IMR-90 (cell line): ENCODE results near the gene CES3. TPM values are rescaled to one million over a fixed set of nuclear protein-coding genes. Genes with fewer than 3 reads are reported as not detected.

Experiments used
- ATAC-seq: fragments of 200-7000 bp; cut with Tn5 transposase; 2 replicates; pipeline ENCODE4 v1.9.1; 2020; ENCODE audit warnings: low read depth, mild to moderate bottlenecking, moderate library complexity
- BruUV-seq: library from RNA; stranded (reverse); fragments of 400-500 nt; replicated peaks from 2 replicates; lab custom pipeline; 2021; lab: Mats Ljungman, UMichigan
- CTCF ChIA-PET: fragments of 300-600 bp; formaldehyde crosslinking; extraction: SDS; loops from one replicate; lab custom pipeline; 2021; ENCODE audit warnings: antibody characterized with exemption; lab: Yijun Ruan, JAX
- POLR2A ChIA-PET: fragments of 300-600 bp; sonication (Branson Sonifier 250); formaldehyde crosslinking; loops from one replicate; lab custom pipeline; 2022; ENCODE audit warnings: antibody characterized with exemption; ENCODE audit not compliant: unreplicated experiment; lab: Charles Lee
- DNase-seq: peaks from one replicate; pipeline ENCODE4 v3.0.0; 2013
- H2AFZ ChIP-seq: replicated peaks from 2 replicates; pipeline ENCODE3; 2013; ENCODE audit warnings: low read length, mild to moderate bottlenecking; ENCODE audit not compliant: poor library complexity
- H2AK5ac ChIP-seq: 2 replicates; pipeline ENCODE4 v1.6.1; 2013; ENCODE audit warnings: low read depth, low read length, inconsistent platforms
- H2AK9ac ChIP-seq: replicated peaks from 2 replicates; pipeline ENCODE3; 2013; ENCODE audit warnings: mild to moderate bottlenecking, low read depth, low read length, moderate library complexity; ENCODE audit not compliant: poor library complexity
- H2BK120ac ChIP-seq: 2 replicates; pipeline ENCODE4 v1.6.1; 2013; ENCODE audit warnings: low read depth, low read length, inconsistent platforms
- H2BK15ac ChIP-seq: 3 replicates; pipeline ENCODE4 v1.6.1; 2013; ENCODE audit warnings: low read depth, low read length, inconsistent platforms
- H2BK20ac ChIP-seq: 2 replicates; pipeline ENCODE4 v1.6.1; 2013; ENCODE audit warnings: low read depth, mild to moderate bottlenecking, inconsistent platforms, low read length, moderate library complexity
- H2BK5ac ChIP-seq: 2 replicates; pipeline ENCODE4 v1.6.1; 2013; ENCODE audit warnings: mild to moderate bottlenecking, low read depth, low read length, inconsistent platforms; ENCODE audit not compliant: poor library complexity, severe bottlenecking
- H3K14ac ChIP-seq: replicated peaks from 2 replicates; pipeline ENCODE4 v1.6.1; 2013; ENCODE audit warnings: low read depth, low read length, inconsistent platforms
- H3K18ac ChIP-seq: 2 replicates; pipeline ENCODE4 v1.6.1; 2013; ENCODE audit warnings: low read depth, low read length, control low read depth
- H3K23ac ChIP-seq: 2 replicates; pipeline ENCODE4 v1.6.1; 2013; ENCODE audit warnings: low read depth, low read length, inconsistent platforms
- H3K27ac ChIP-seq: 2 replicates; pipeline ENCODE4 v1.5.1; 2013; ENCODE audit warnings: mild to moderate bottlenecking, control low read depth, low read length; ENCODE audit not compliant: insufficient read depth
- H3K27me3 ChIP-seq: 2 replicates; pipeline ENCODE4 v1.6.1; 2013; ENCODE audit warnings: low read length; ENCODE audit not compliant: control insufficient read depth, insufficient read depth
- H3K36me3 ChIP-seq: 2 replicates; pipeline ENCODE4 v1.6.1; 2013; ENCODE audit warnings: low read length, mixed read lengths; ENCODE audit not compliant: control insufficient read depth, insufficient read depth
- H3K4ac ChIP-seq: 2 replicates; pipeline ENCODE4 v1.6.1; 2013; ENCODE audit warnings: low read depth, low read length, inconsistent platforms
- H3K4me1 ChIP-seq: 2 replicates; pipeline ENCODE4 v1.6.1; 2013; ENCODE audit warnings: low read length, mixed read lengths; ENCODE audit not compliant: control insufficient read depth, insufficient read depth
- H3K4me2 ChIP-seq: 2 replicates; pipeline ENCODE4 v1.6.1; 2013; ENCODE audit warnings: low read depth, mild to moderate bottlenecking, control low read depth, low read length, moderate library complexity
- H3K4me3 ChIP-seq: 2 replicates; pipeline ENCODE4 v1.5.1; 2013; ENCODE audit warnings: low read depth, mild to moderate bottlenecking, control low read depth, low read length, moderate library complexity; ENCODE audit not compliant: insufficient read depth
- H3K56ac ChIP-seq: 2 replicates; pipeline ENCODE4 v1.6.1; 2013; ENCODE audit warnings: low read length, inconsistent platforms; ENCODE audit not compliant: insufficient read depth; ENCODE audit errors: extremely low read depth
- H3K79me1 ChIP-seq, 2 experiments: 2 replicates each; pipeline ENCODE4 v1.6.1; 2013; ENCODE audit warnings: low read length in 2 of 2, inconsistent platforms in 1 of 2, low read depth in 1 of 2
- H3K9ac ChIP-seq: 2 replicates; pipeline ENCODE4 v1.6.1; 2013; ENCODE audit warnings: low read depth, low read length, control low read depth
- H3K9me1 ChIP-seq: 2 replicates; pipeline ENCODE4 v1.6.1; 2013; ENCODE audit warnings: low read length, inconsistent platforms; ENCODE audit not compliant: insufficient read depth
- H3K9me3 ChIP-seq: 2 replicates; pipeline ENCODE4 v1.6.1; 2013; ENCODE audit warnings: low read length; ENCODE audit not compliant: control insufficient read depth, insufficient read depth
- H4K20me1 ChIP-seq: 2 replicates; pipeline ENCODE4 v1.6.1; 2013; ENCODE audit warnings: low read length, inconsistent platforms; ENCODE audit not compliant: insufficient read depth
- H4K5ac ChIP-seq: 2 replicates; pipeline ENCODE4 v1.6.1; 2013; ENCODE audit warnings: mild to moderate bottlenecking, low read depth, low read length, control low read depth
- H4K8ac ChIP-seq, 2 experiments: 2 replicates each; pipeline ENCODE4 v1.6.1; 2013; ENCODE audit warnings: low read depth in 2 of 2, low read length in 2 of 2, control low read depth in 1 of 2, inconsistent platforms in 1 of 2
- H4K91ac ChIP-seq: 2 replicates; pipeline ENCODE4 v1.6.1; 2013; ENCODE audit warnings: low read depth, low read length, inconsistent platforms; ENCODE audit not compliant: insufficient read depth
- FOS ChIP-seq: fragments of 150-350 bp; IDR thresholded peaks from 2 replicates; pipeline ENCODE4 v1.6.1; 2016; ENCODE audit warnings: low read depth, low read length
- MAFK ChIP-seq: IDR thresholded peaks from 2 replicates; pipeline ENCODE4 v1.6.1; 2012; ENCODE audit warnings: low read depth, low read length, improper control_type of control experiment
- MAZ ChIP-seq: IDR thresholded peaks from 2 replicates; pipeline ENCODE4 v1.6.1; 2012; ENCODE audit warnings: low read depth, mild to moderate bottlenecking, low read length, improper control_type of control experiment, moderate library complexity, borderline replicate concordance
- SMC3 ChIP-seq: fragments of 150-350 bp; IDR thresholded peaks from 2 replicates; pipeline ENCODE4 v1.6.1; 2016; ENCODE audit warnings: low read depth, mild to moderate bottlenecking, antibody characterized with exemption, low read length, moderate library complexity
- WGBS, 2 experiments: methylation state at CpG; one replicate each; pipeline versions ENCODE4 v1.1.5 to v1.1.7; 2013; ENCODE audit warnings: missing lambda C conversion rate in 2 of 2; ENCODE audit not compliant: insufficient read length in 1 of 2; ENCODE audit errors: extremely low coverage in 2 of 2; 5-methylcytosine and 5-hydroxymethylcytosine counted together
- dilution Hi-C: fragments of 300-500 bp; cut with HindIII; formaldehyde crosslinking; loops from one replicate; pipeline ENCODE4 v1.14.3; 2018; ENCODE audit warnings: low sequenced_read_pairs; ENCODE audit not compliant: unreplicated experiment
- in situ Hi-C: fragments of 300-500 bp; cut with MboI; formaldehyde crosslinking; loops from 3 replicates; pipeline ENCODE4 v1.14.3; 2019; ENCODE audit warnings: low sequenced_read_pairs, inconsistent platforms, mixed read lengths
- intact Hi-C: fragments of 100-400 bp; cut with micrococcal nuclease; formaldehyde crosslinking; loops from 2 replicates; pipeline ENCODE4 v1.10.0; 2022
- polyA plus RNA-seq, 3 experiments: library from polyadenylated mRNA; depleted of rRNA; stranded (reverse); fragments of >200 nt; gene quantifications; 2 replicates each; pipeline ENCODE4 v1.2.3, GENCODE V29; 2012; ENCODE audit warnings: low replicate concordance in 1 of 3
- total RNA-seq: library from RNA; depleted of rRNA; stranded (reverse); fragments of >200 nt; gene quantifications from 2 replicates; pipeline ENCODE4 v1.2.3, GENCODE V29; 2012
- TF ChIP-seq, protein P1 (sequence below): fragments of 150-350 bp; IDR thresholded peaks from 2 replicates; pipeline ENCODE4 v1.6.1; 2016; ENCODE audit warnings: low read depth, mild to moderate bottlenecking, low read length, moderate library complexity, borderline replicate concordance

CES3 gene
- total and polyA plus RNA-seq, 2 of the 4 experiments (the other 2 are of a cell fraction) = 0.03 TPM; not detected in 1

DNA sequence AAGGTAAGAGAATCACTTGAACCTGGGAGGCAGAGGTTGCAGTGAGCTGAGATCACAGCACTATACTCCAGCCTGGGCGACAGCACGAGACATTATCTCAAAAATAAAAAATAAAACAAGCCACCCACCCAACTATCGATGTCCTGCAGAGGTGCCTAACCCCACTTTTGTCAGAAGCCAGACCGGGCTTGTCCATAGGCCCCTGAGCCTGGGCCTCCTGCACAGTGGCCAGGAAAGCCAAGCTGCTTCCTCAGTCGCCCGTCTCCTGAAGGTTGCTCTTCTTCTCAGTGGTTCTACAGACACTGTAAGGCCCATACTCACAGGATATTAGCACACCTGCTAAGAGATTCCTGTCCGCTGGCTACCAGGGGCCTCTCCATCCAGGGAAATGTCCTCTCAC is 14.5 kb upstream of the CES3 start:
- no peak overlapping the region for H2AK9ac ChIP-seq
- DNase-seq (no peak), ATAC-seq (no peak)
- H3K56ac ChIP-seq = no peak overlapping the region
- BruUV-seq = no TSS peak
- 87% methylated on average over 6 of the region's 7 CpGs; no CpG with 5 or more reads in 1 of the 2 experiments for WGBS, 2 experiments
- H3K36me3 ChIP-seq = peaks cover 25% of the 10 kb centered on the region
- no peak overlapping the region for H3K4me3 ChIP-seq
- intact Hi-C loops (no loop called here), dilution Hi-C loops (no loop called here), in situ Hi-C loops (no loop called here)
- no peak overlapping the region for H3K4ac ChIP-seq
- no peaks in the 10 kb centered on the region for H3K9me1 ChIP-seq
- CTCF ChIA-PET = no interaction called here
- no peak overlapping the region for H2BK20ac ChIP-seq
- H4K5ac ChIP-seq = no peak overlapping the region
- H3K9ac ChIP-seq = no peak overlapping the region
- H2BK120ac ChIP-seq = no peak overlapping the region
- H2BK15ac ChIP-seq = no peak overlapping the region
- no peak overlapping the region for H3K18ac ChIP-seq
- H3K4me2 ChIP-seq = no peak overlapping the region
- H3K79me1 ChIP-seq = no peaks in the 10 kb centered on the region
- peaks cover 2% of the 10 kb centered on the region; the same call in 1 of the 2 replicates for H3K9me3 ChIP-seq
- TF ChIP-seq MAZ (no peak), FOS (no peak), SMC3 (no peak), MAFK (no peak)
- TF ChIP-seq, protein P1, sequence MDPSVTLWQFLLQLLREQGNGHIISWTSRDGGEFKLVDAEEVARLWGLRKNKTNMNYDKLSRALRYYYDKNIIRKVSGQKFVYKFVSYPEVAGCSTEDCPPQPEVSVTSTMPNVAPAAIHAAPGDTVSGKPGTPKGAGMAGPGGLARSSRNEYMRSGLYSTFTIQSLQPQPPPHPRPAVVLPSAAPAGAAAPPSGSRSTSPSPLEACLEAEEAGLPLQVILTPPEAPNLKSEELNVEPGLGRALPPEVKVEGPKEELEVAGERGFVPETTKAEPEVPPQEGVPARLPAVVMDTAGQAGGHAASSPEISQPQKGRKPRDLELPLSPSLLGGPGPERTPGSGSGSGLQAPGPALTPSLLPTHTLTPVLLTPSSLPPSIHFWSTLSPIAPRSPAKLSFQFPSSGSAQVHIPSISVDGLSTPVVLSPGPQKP = no peak
- no peak overlapping the region for H2AFZ ChIP-seq
- no peak overlapping the region for H2BK5ac ChIP-seq
- H3K4me1 ChIP-seq = peaks cover 6% of the 10 kb centered on the region
- H2AK5ac ChIP-seq = no peak overlapping the region
- no peak overlapping the region for H4K8ac ChIP-seq
- no peak overlapping the region for H3K27ac ChIP-seq
- peaks cover 16% of the 10 kb centered on the region; the same call in 1 of the 2 replicates for H3K27me3 ChIP-seq
- H3K23ac ChIP-seq = no peak overlapping the region
- no peaks in the 10 kb centered on the region for H4K20me1 ChIP-seq
- POLR2A ChIA-PET = no interaction called here
- H4K91ac ChIP-seq = no peak overlapping the region
- no peak overlapping the region for H3K14ac ChIP-seq
